H1 (cell line): ENCODE data around the gene ANKRD9.

Experiments used
- CBX5 ChIP-seq: fragments of 300-800, 300-1000 bp; sonication (generic); IDR thresholded peaks from 2 replicates; pipeline ENCODE4 v1.7.1; 2016; ENCODE audit warnings: antibody characterized with exemption, low read length, low read depth
- CTCF ChIP-seq, 3 experiments: IDR thresholded peaks; 1 replicate in 2 of 3; 2 replicates in 1 of 3; pipeline versions ENCODE4 v1.5.1 to v1.6.1; 2011; ENCODE audit warnings: low read length in 3 of 3, mild to moderate bottlenecking in 3 of 3, inconsistent platforms in 2 of 3, low read depth in 1 of 3, moderate library complexity in 1 of 3; ENCODE audit not compliant: insufficient read depth in 1 of 3; ENCODE audit errors: control extremely low read depth in 1 of 3
- PHF8 ChIP-seq: fragments of 200-600 bp; sonication (generic); conservative IDR thresholded peaks from 2 replicates; pipeline ENCODE4 v1.7.1; 2012; ENCODE audit warnings: low read depth, mild to moderate bottlenecking, inconsistent platforms, low read length, moderate library complexity
- POLR2A ChIP-seq, 2 experiments: IDR thresholded peaks; 1 replicate in 1 of 2; 2 replicates in 1 of 2; pipeline ENCODE4 v1.6.1; 2011; ENCODE audit warnings: low read depth in 2 of 2, low read length in 2 of 2, mild to moderate bottlenecking in 2 of 2; ENCODE audit errors: control extremely low read depth in 1 of 2
- SP1 ChIP-seq: IDR thresholded peaks from 2 replicates; pipeline ENCODE4 v1.6.1; 2011; ENCODE audit warnings: low read depth, low read length
- TAF1 ChIP-seq: IDR thresholded peaks from 2 replicates; pipeline ENCODE4 v1.6.1; 2011; ENCODE audit warnings: mild to moderate bottlenecking, low read depth, low read length
- ZNF274 ChIP-seq: IDR thresholded peaks from 2 replicates; pipeline ENCODE4 v1.7.0; 2012; ENCODE audit warnings: low read length, borderline replicate concordance; ENCODE audit errors: extremely low read depth

- TF ChIP-seq ZNF274 (no peak), SP1 (no peak), POLR2A (IDR thresholded peaks at IDR 0.05; ENCODE audit: control extremely low read depth in 1 of 2, low read depth in 2 of 2, low read length in 2 of 2) (no peak), PHF8 (no peak), CTCF (IDR thresholded peaks at IDR 0.05; ENCODE audit: control extremely low read depth in 1 of 3, insufficient read depth in 1 of 3, low read depth in 1 of 3, low read length in 3 of 3) (no peak), CBX5 (no peak), TAF1 (no peak)
These were observed 10.8 kb downstream of the ANKRD9 start for GRCh38 chr14:102498678-102499265.
